GF-D8 (cell line): ENCODE results near the gene EBF3.
A peak's percentile ranks its signal among the peaks of the same experiment; 100 is the strongest.

Experiments used
- DNase-seq: peaks from one replicate; lab custom pipeline; 2025; lab: John Stamatoyannopoulos, UW

The EBF3 gene

GRCh38 chr10:129959544-129960480 is 4.3 kb downstream of the EBF3 start:
- DNase-seq: peak; percentile 17

GRCh38 chr10:129958629-129959543 is 5.2 kb downstream of the EBF3 start:
- no peak for DNase-seq

- DNase-seq: peak; percentile 30
Observed at GRCh38 chr10:129958148-129958628, 5.9 kb downstream of the EBF3 start.

GRCh38 chr10:129956876-129957673 is 7.0 kb downstream of the EBF3 start:
- DNase-seq: peak; percentile 47

GRCh38 chr10:129956286-129956670 is 7.8 kb downstream of the EBF3 start:
- DNase-seq: no peak

- no peak for DNase-seq
Observed at GRCh38 chr10:129955601-129956285, 8.3 kb downstream of the EBF3 start.

GRCh38 chr10:129954492-129955315 is 9.4 kb downstream of the EBF3 start:
- DNase-seq: no peak

GRCh38 chr10:129953119-129954051 is 10.7 kb downstream of the EBF3 start:
- no peak for DNase-seq

GRCh38 chr10:129952378-129953118 is 11.5 kb downstream of the EBF3 start:
- DNase-seq: no peak

- DNase-seq: no peak
Observed at GRCh38 chr10:129951970-129952265, 12.2 kb downstream of the EBF3 start.

- DNase-seq: no peak
Observed at GRCh38 chr10:129951101-129951969, 12.7 kb downstream of the EBF3 start.

- DNase-seq: no peak
Observed at GRCh38 chr10:129950676-129951075, 13.4 kb downstream of the EBF3 start.

- no peak for DNase-seq
Observed at GRCh38 chr10:129949891-129950291, 14.2 kb downstream of the EBF3 start.

- DNase-seq: no peak
Observed at GRCh38 chr10:129949411-129949810, 14.7 kb downstream of the EBF3 start.

GRCh38 chr10:129946859-129947258 is 17.2 kb downstream of the EBF3 start:
- DNase-seq: no peak

GRCh38 chr10:129945941-129946760 is 17.9 kb downstream of the EBF3 start:
- no peak for DNase-seq

- DNase-seq: no peak
Observed at GRCh38 chr10:129945526-129945925, 18.5 kb downstream of the EBF3 start.
